GM19467 (cell line): Measurements from ENCODE around the gene DOCK8.

Experiments
- ATAC-seq: cut with Tn5 transposase; IDR thresholded peaks from one replicate; pipeline ENCODE4 v1.9.1; 2021; ENCODE audit warnings: mild to moderate bottlenecking, moderate library complexity; ENCODE audit not compliant: unreplicated experiment

DOCK8 gene

DNA sequence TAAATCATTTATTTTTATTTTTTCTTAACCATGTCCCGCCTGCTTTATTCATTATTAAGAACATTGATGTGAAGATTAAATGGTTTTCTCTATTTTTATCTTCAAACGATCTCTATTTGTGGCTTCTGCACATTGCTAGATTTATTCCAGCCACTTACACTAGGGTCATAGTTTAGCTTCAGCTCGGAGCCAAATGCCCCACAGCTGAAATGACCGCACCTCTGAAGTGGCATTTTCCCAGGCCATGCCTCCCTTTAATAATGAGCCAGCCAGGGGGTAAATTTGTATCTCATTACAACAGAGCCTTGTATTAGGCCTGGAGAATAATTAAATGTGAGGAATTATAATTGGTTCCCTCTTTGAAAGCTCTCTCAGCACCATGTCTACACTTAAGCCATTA, 89.4 kb downstream of the DOCK8 start:
- no peak for ATAC-seq

GRCh38 chr9:304519-305185, 90.0 kb downstream of the DOCK8 start:
- ATAC-seq = no peak

GRCh38 chr9:306907-307306, 92.2 kb downstream of the DOCK8 start:
- no peak for ATAC-seq

DNA sequence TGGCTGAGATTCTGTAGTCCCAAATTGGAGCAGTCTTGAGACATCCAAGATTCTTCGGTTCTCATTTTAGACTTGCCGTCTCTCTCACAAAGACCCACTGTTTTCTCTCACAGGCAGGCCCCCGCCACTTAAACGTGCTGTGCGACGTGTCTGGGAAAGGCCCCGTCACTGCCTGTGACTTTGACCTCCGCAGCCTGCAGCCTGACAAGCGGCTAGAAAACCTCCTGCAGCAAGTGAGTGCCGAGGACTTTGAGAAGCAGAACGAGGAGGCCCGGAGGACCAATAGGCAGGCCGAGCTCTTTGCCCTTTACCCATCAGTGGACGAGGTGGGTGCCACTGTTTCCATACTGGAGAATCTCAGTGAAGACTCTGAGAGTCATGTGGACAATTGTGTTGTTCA, 97.2 kb downstream of the DOCK8 start:
- no peak for ATAC-seq

DNA sequence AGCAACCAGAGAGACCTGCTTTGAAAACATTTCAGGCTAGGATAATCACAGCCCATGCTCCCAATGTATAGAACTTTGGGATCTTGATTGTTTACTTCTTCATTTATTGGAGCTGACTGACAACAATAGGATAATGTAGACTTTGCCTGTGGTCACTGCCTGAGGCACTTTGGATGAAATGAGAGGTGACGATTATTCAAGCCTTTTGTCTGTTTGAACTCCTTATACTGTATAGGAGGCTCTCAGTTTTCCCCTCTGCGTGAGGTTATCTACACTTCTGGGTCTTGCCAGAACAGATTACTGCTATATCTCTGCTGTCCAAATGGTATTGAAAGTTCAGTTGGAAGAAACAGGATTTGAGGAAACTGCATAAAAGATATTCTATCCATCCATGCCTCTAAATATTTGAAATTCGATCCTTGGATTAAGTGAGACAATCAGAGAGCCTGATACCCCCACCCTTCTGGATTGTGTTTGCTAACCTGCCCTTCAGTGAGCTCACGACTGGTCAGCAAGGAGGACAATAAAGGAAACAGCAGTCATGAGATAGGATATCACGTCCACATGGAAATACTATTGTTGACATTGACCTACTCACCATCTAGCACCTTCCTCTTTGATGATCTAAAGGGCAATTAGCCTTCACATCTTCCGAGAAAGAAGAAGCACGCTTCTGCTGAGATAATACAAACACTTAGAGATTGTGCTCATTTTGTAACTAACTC, 98.1 kb downstream of the DOCK8 start:
- ATAC-seq = no peak

DNA sequence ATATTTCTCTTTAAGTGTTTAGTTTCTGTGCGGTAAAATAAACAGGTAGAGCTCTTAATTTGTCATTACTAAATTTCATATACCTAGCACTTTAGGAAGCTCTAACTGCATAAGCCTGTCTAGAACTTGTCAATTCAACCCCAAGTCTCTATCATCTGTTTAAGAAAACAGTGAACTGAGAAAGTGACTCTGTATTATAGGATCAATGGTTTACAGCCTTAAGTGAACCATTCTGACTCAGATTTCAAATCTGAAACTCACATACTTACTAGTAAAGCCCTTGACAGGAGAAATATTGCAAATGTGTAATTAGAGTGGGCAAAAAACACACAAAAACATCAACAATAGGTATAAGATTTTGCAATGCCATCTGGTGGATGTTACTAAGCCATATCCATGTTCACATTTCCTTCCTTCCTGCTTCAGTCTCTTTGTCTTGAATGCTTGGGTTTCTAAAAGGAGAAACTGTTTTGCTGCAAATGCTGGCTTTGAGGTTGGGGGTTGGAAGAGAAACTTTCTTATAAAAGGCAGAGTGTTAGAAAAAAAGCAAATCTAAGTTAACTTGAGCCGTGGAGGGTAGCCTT, 101.8 kb downstream of the DOCK8 start:
- no peak for ATAC-seq

DNA sequence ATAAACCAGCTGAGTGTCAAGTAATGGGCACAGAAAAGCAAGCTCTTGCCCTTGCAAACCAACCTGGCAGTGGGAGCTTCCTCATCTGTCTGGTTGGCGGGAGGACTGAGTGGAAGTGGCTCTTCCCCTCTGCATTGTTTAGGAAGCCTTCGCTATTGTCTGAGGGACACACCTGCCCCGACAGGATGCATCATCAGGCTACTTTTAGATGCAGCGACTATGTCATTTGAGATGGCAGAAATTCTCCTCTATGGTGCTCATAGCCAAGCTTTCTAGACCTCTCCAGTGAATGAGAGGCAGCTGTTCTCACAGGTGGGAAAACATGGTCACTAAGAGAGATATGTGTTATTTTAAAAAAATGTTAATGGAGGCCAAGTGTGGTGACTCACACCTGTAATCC, 104.0 kb downstream of the DOCK8 start:
- ATAC-seq = no peak

DNA sequence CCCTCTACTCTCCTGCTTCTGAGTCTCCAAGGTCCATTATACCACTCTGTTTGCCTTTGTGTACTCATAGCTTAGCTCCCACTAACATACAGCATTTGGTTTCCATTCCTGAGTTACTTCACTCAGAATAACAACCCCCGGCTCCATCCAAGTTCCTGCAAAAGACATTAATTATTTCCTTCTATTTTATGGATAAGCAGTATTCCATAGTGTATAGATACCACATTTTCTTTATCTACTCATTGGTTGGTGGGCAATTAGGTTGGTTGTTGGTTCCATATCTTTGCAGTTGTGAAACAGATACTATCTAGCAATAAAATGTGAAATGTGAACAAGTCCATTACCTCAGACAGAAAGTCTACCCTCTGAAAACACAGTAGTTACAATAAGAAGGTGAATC, 110.3 kb downstream of the DOCK8 start:
- ATAC-seq = no peak

DNA sequence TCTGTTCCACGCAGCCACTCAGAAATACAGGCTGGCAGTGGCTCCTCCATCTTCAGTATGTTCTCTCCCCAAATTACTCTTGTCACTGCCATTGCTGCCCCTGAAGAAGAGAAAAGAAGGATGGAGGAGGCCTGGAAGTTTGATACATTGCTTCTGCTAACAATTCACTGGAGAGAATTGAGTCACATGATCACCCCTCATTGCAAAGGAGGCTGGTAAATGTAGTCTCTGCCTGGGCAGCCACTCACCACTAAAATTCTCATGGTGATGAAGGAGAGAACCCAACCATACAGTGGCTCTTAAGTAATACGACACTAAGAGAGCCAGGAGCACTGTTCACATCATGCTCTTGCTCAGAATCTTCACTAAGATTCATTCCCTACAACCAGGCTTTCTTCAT, 112.0 kb downstream of the DOCK8 start:
- no peak for ATAC-seq

- ATAC-seq = no peak
Observed at GRCh38 chr9:328453-328852, 113.8 kb downstream of the DOCK8 start.

DNA sequence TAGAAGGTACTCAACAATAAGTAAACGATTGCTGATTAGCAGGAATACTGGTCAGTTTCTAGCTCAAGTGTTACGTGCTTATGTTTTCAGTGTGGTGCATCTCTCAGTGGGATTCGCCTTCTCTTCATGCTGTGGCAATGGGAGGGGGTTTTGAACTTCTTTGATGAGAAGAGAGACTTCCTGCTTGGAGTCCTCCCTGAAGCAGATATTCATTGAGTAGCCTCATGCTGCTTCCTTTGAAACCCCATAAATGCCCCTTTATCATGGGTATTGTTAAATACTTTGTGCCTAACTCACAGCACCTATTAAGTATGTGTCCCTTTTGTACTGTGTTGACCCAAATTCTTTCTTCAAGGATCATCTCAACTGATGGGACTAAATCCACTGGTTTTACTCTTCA, 116.5 kb downstream of the DOCK8 start:
- ATAC-seq = no peak

DNA sequence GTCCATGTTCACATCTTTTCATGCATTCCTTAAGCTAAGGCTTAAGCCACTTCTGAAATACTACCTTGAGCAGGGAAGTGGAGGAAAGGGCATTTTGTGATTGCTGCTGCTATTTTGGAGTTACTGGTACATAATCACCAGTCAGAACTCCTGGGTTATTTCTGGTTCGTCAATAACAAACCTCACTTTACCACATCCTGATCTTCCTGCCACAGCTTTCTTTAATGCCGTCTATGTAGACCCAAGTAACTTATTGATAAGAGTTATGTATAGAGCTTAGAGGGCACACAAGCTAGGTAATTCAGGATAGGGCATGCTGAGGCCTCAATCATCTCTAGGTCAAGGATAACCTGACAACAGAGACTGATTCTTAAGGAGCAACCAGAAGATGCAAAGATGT, 120.7 kb downstream of the DOCK8 start:
- ATAC-seq = no peak

- ATAC-seq = no peak
Observed at GRCh38 chr9:336039-336438, 121.4 kb downstream of the DOCK8 start.

DNA sequence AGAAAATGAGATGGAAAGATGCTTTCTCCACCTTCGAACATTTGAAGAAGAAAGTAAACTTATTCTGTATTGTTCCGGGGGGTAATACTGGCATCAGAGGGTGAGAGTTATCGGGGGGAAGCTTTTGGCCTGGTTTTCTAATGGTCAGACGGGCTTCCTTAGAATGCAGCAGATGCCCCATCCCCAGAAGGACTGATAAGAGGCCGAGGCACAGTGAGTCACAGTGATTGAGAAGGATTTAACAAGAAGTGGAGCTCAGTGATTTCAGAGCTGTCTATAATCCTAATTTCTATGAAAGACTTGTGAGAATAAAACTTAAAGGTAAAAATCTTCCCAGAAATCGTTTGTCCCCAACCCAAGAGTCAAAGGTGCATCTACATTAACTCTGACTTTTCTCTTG, 123.9 kb downstream of the DOCK8 start:
- no peak for ATAC-seq

DNA sequence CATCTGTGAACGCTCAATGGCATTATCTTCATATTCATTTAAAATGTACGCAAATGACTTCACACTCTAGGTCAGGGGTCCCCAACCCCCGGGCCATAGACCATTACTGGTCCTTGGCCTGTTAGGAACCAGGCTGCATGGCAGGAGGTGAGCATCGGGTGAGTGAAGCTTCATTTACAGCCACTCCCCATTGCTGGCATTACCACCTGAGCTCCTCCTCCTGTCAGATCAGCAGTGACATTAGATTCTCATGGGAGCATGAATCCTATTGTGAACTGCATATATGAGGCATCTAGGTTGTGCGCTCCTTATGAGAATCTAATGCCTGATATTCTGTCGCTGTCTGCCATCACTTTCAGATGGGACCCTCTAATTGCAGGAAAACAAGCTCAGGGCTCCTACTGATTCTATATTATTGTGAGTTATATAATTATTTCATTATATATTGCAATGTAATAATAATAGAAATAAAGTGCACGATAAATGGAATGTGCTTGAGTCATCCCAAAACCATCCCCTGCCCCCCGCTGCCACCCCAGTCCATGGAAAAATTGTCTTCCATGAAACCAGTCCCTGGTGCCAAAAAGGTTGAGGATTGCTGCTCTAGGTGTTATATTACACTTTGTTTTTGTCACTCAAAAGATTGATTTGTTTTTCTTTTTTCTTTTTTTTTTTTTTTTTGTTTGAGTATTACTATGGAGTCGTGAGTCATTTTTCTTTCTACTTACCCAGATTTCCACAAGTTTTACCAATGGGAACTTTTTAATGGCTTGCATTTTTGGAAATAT, 127.2 kb downstream of the DOCK8 start:
- ATAC-seq = no peak

DNA sequence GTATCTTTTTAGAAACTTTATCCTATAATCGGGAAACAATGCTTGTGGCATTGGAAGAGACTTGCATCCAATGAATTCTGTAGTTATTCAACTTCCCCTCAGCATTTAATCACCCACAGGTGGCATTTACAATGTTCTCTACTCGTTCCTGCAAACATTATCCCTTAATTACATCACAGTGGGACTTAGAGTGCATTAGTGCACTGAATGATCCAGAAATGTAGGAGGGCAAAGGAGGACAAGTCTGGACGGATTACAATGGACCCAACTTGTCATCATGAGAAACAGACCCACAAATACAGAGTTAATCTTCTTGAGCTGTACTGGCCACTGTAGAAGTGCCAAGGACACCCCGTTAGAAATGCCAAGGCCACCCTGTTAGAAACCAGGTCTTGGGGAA, 129.1 kb downstream of the DOCK8 start:
- no peak for ATAC-seq

DNA sequence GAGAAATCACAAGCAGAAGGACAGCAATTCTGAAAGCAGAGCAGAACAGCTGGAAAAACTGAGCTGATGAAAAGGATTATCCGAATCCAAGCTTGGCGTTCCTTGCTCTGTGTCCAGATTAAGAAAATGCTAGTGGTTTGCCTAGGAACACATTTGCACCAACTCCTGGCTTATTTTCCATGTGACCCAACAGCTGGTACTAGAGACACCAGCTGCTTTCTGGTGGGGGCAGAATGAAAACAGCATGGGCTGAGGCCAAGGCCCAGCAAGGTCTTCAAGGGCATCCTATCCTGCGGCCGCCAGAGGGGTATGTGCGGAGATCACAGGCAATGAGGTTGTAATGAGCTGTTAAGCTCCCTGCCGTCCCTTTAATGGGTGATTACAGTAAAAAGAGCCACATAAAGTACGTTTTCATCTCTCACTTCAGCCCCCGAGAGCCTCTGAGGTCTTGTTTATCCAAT, 131.5 kb downstream of the DOCK8 start:
- no peak for ATAC-seq

DNA sequence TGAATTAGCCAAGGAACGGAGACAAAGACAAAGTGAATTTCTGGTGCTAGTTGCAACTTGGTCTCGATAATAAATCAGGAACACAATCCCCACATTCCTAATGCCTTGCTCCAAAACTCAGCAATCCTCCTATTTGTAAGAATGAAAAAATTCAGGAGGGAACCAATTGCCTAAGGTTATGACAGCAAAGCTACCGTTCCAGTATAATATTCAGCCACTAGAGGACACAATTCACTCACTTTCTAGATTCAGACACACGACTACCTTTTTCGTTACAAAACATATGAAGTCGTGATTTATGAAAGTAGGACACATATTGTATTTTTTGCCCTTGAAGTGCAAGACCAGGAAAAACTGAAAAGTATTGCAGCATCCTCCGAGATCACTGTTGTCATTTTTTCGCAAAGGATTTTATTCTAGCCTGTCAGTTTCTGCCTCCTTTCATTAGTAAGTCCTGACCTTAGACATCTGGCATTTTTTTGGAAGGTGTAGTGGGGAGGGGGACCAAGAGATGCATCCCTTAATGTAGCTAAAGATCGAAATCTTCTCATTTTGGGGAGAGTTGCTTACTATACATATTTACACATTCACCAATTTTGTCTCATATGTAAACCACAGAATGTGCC, 133.1 kb downstream of the DOCK8 start:
- no peak for ATAC-seq

DNA sequence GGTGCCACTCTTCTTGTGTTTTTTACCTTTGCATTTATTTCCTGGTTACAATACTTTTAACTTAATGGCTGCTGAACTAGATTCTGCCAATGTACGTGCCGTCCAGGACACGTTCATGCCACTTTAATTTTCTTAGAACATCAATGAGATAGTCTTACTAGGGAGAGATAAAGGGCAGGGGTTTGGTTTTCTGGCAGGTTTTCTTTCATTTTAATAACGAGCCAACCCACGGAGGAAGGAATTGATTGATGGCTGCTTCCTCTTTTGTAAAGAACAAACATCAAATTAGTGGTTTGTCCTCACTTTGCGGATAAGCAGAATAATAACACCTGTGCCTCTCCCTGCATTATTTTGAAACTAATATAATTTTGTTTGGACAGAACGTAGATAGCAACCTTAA, 135.7 kb downstream of the DOCK8 start:
- ATAC-seq = no peak

DNA sequence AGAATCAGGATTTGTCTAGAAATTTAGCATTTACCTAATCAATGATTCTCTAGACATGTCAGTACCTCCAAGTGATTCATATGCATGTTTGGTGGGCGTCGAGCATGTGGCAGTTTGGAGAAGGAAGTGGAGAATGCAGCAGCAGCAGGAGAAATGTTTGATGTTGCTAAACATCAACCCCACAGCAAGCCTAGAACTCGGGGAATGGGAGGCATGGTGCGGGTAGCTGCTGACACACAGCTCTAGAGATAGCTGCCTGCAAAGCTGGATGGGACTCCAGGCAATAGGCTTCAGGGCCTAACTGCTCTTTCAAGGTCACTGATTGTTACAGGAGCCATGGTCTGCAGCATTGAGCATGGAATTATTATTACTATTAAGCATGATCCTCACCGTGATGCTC, 137.3 kb downstream of the DOCK8 start:
- no peak for ATAC-seq

GRCh38 chr9:353077-353476, 138.4 kb downstream of the DOCK8 start:
- no peak for ATAC-seq
